Middle frontal gyrus (tissue), 1 donor: Measurements from ENCODE around the gene CHERP.
"Not testable (repeated sequence)": the region's sequence is repeated elsewhere in the genome, so short reads cannot be mapped to it uniquely, and the experiment has no call there.

Source experiments
- DNase-seq: peaks from one replicate; pipeline ENCODE4 v3.0.0-alpha.2; 2015; ENCODE audit warnings: low spot score; ENCODE audit errors: extremely low spot score

The CHERP gene

GRCh38 chr19:16520986-16521624, 21.1 kb downstream of the CHERP start:
- no peak for DNase-seq

GRCh38 chr19:16520074-16520973, 21.9 kb downstream of the CHERP start:
- DNase-seq: no peak

- no peak for DNase-seq
Observed at GRCh38 chr19:16519230-16519687, 23.0 kb downstream of the CHERP start.

GRCh38 chr19:16518483-16519229, 23.6 kb downstream of the CHERP start:
- DNase-seq: no peak

- DNase-seq: no peak
Observed at GRCh38 chr19:16518061-16518460, 24.2 kb downstream of the CHERP start.

GRCh38 chr19:16516923-16517610, 25.2 kb downstream of the CHERP start:
- DNase-seq: no peak

- no peak for DNase-seq
Observed at GRCh38 chr19:16516381-16516780, 25.9 kb downstream of the CHERP start.

- DNase-seq: no peak
Observed at GRCh38 chr19:16514383-16515019, 27.7 kb downstream of the CHERP start.

GRCh38 chr19:16512611-16513010, 29.6 kb downstream of the CHERP start:
- DNase-seq: not testable (repeated sequence)

- peak; percentile 16 for DNase-seq
Observed at GRCh38 chr19:16509141-16510061, 32.8 kb downstream of the CHERP start.

GRCh38 chr19:16508546-16508945, 33.7 kb downstream of the CHERP start:
- DNase-seq: no peak

GRCh38 chr19:16506961-16507360, 35.3 kb downstream of the CHERP start:
- no peak for DNase-seq

GRCh38 chr19:16506161-16506560, 36.1 kb downstream of the CHERP start:
- DNase-seq: not testable (repeated sequence)

GRCh38 chr19:16504271-16504670, 38.0 kb downstream of the CHERP start:
- no peak for DNase-seq

- no peak for DNase-seq
Observed at GRCh38 chr19:16497837-16498236, 44.4 kb downstream of the CHERP start.

GRCh38 chr19:16497042-16497441, 45.2 kb downstream of the CHERP start:
- no peak for DNase-seq

GRCh38 chr19:16496613-16496983, 45.6 kb downstream of the CHERP start:
- no peak for DNase-seq

GRCh38 chr19:16495982-16496612, 46.1 kb downstream of the CHERP start, which contains the start of the genes C19orf44 and CALR3:
Gene C19orf44, plus strand, starts transcription at chr19:16496394. Its CDS starts 4,399 bp downstream, at chr19:16500793.
Gene CALR3, minus strand, starts transcription at chr19:16496167. Its CDS starts 38 bp downstream, at chr19:16496129.
- DNase-seq: peak; percentile 98

- DNase-seq: not testable (repeated sequence)
Observed at GRCh38 chr19:16486476-16486875, 55.8 kb downstream of the CHERP start.
